ENCODE results near the gene PET117. TPM values are rescaled to one million over a fixed set of nuclear protein-coding genes. Genes with fewer than 3 reads are reported as not detected.
"Not testable (repeated sequence)": the region's sequence is repeated elsewhere in the genome, so short reads cannot be mapped to it uniquely, and the experiment has no call there.

The PET117 gene
- 17.4 and 24.1 TPM in 2 replicates for total RNA-seq

GRCh38 chr20:18137412-18138265, at the start of gene PET117, which contains the start of gene KAT14:
Gene PET117 (plus strand): TSS chr20:18137863. CDS start chr20:18137956, 93 bp downstream.
Gene KAT14 (plus strand): TSS chr20:18137863. CDS start chr20:18142661, 4,798 bp downstream.
- no peak for TF ChIP-seq CTCF (conservative IDR thresholded peaks at IDR 0.05; ENCODE audit: low read depth, low read length)
- H3K4me3 ChIP-seq (ENCODE audit: low read depth, low read length) = peak within 1 kb of the TSS; percentile 71
- no peak for DNase-seq (ENCODE audit: low read depth)

GRCh38 chr20:18088298-18088697, 49.4 kb upstream of the PET117 start:
- DNase-seq (ENCODE audit: low read depth); H3K4me3 ChIP-seq (ENCODE audit: low read depth, low read length): not testable (repeated sequence)

- not testable (repeated sequence) for DNase-seq (ENCODE audit: low read depth); H3K4me3 ChIP-seq (ENCODE audit: low read depth, low read length)
Measured at GRCh38 chr20:18088841-18089240, 48.8 kb upstream of the PET117 start.

- TF ChIP-seq CTCF (conservative IDR thresholded peaks at IDR 0.05; ENCODE audit: low read depth, low read length) = no peak
- no peak for DNase-seq (ENCODE audit: low read depth)
- no peak overlapping the region for H3K4me3 ChIP-seq (ENCODE audit: low read depth, low read length)
Measured at GRCh38 chr20:18090044-18090443, 47.6 kb upstream of the PET117 start.

GRCh38 chr20:18090477-18090876, 47.2 kb upstream of the PET117 start:
- DNase-seq (ENCODE audit: low read depth) = no peak
- no peak overlapping the region for H3K4me3 ChIP-seq (ENCODE audit: low read depth, low read length)
- TF ChIP-seq CTCF (conservative IDR thresholded peaks at IDR 0.05; ENCODE audit: low read depth, low read length) = no peak

GRCh38 chr20:18091623-18092022, 46.0 kb upstream of the PET117 start:
- no peak for TF ChIP-seq CTCF (conservative IDR thresholded peaks at IDR 0.05; ENCODE audit: low read depth, low read length)
- no peak for DNase-seq (ENCODE audit: low read depth)
- H3K4me3 ChIP-seq (ENCODE audit: low read depth, low read length) = no peak overlapping the region

- TF ChIP-seq CTCF (conservative IDR thresholded peaks at IDR 0.05; ENCODE audit: low read depth, low read length) = no peak
- no peak for DNase-seq (ENCODE audit: low read depth)
- no peak overlapping the region for H3K4me3 ChIP-seq (ENCODE audit: low read depth, low read length)
Measured at GRCh38 chr20:18092890-18093289, 44.8 kb upstream of the PET117 start.

GRCh38 chr20:18093388-18093787, 44.3 kb upstream of the PET117 start:
- no peak overlapping the region for H3K4me3 ChIP-seq (ENCODE audit: low read depth, low read length)
- DNase-seq (ENCODE audit: low read depth) = no peak
- no peak for TF ChIP-seq CTCF (conservative IDR thresholded peaks at IDR 0.05; ENCODE audit: low read depth, low read length)
